H1 (cell line): ENCODE data around the gene CCDC144A. TPM values are rescaled to one million over a fixed set of nuclear protein-coding genes. Genes with fewer than 3 reads are reported as not detected.

Experiments used
- CTCF ChIA-PET: fragments of 300-600 bp; sonication (Branson Sonifier 250); formaldehyde crosslinking; loops from one replicate; lab custom pipeline; 2021; ENCODE audit not compliant: partially characterized antibody; lab: Charles Lee
- POLR2A ChIA-PET: fragments of 300-600 bp; sonication (Branson Sonifier 250); formaldehyde crosslinking; loops from one replicate; lab custom pipeline; 2021; ENCODE audit warnings: inconsistent platforms; ENCODE audit not compliant: partially characterized antibody; lab: Charles Lee
- DNase-seq, 2 experiments: peaks; one replicate each; pipeline versions ENCODE4 v3.0.0 to v3.0.0-alpha.2; 2010 to 2022; ENCODE audit warnings: low spot score in 2 of 2, low read depth in 1 of 2, mixed read lengths in 1 of 2
- FAIRE-seq: peaks from 2 replicates; lab custom pipeline; 2011; peaks lifted over from hg19 to GRCh38; lab: Jason Lieb, UNC
- H2AFZ ChIP-seq: 2 replicates; pipeline ENCODE4 v1.8.1; 2012; ENCODE audit warnings: low read length, inconsistent platforms
- H2AK5ac ChIP-seq: 2 replicates; pipeline ENCODE4 v1.6.1; 2013; ENCODE audit warnings: low read depth, low read length
- H2BK120ac ChIP-seq: replicated peaks from 2 replicates; pipeline ENCODE3; 2013; ENCODE audit warnings: low read depth, low read length, inconsistent platforms
- H2BK12ac ChIP-seq: 2 replicates; pipeline ENCODE4 v1.6.1; 2013; ENCODE audit warnings: low read depth, low read length
- H2BK15ac ChIP-seq: 2 replicates; pipeline ENCODE4 v1.6.1; 2013; ENCODE audit warnings: low read length
- H2BK20ac ChIP-seq: 2 replicates; pipeline ENCODE4 v1.6.1; 2013; ENCODE audit warnings: low read length
- H2BK5ac ChIP-seq: 2 replicates; pipeline ENCODE4 v1.6.1; 2013; ENCODE audit warnings: low read depth, low read length
- H3K14ac ChIP-seq: 2 replicates; pipeline ENCODE4 v1.6.1; 2013; ENCODE audit warnings: inconsistent platforms; ENCODE audit not compliant: insufficient read length
- H3K18ac ChIP-seq: 2 replicates; pipeline ENCODE4 v1.6.1; 2013; ENCODE audit warnings: low read length; ENCODE audit errors: extremely low read depth
- H3K23ac ChIP-seq: 2 replicates; pipeline ENCODE4 v1.6.1; 2013; ENCODE audit warnings: inconsistent platforms; ENCODE audit not compliant: insufficient read length
- H3K23me2 ChIP-seq: 2 replicates; pipeline ENCODE4 v1.6.1; 2013; ENCODE audit warnings: low read depth, low read length
- H3K27ac ChIP-seq: 2 replicates; pipeline ENCODE4 v1.6.1; 2011; ENCODE audit warnings: low read depth, low read length, inconsistent platforms
- H3K27me3 ChIP-seq, 4 experiments: replicated peaks in 1 of 4; 1 replicate in 1 of 4; 2 replicates in 3 of 4; pipeline versions ENCODE4 v1.6.1 to v1.8.1; 2011 to 2013; ENCODE audit warnings: low read length in 3 of 4, mild to moderate bottlenecking in 3 of 4, inconsistent platforms in 2 of 4, mixed read lengths in 2 of 4, moderate library complexity in 1 of 4; ENCODE audit not compliant: control insufficient read depth in 3 of 4, insufficient read depth in 3 of 4; ENCODE audit errors: extremely low read depth in 1 of 4
- H3K36me3 ChIP-seq, 4 experiments: 2 replicates each; pipeline versions ENCODE4 v1.6.1 to v1.8.1; 2011 to 2013; ENCODE audit warnings: mild to moderate bottlenecking in 4 of 4, low read length in 3 of 4, moderate library complexity in 2 of 4, control low read depth in 1 of 4, inconsistent platforms in 1 of 4; ENCODE audit not compliant: insufficient read depth in 4 of 4, control insufficient read depth in 2 of 4
- H3K4ac ChIP-seq: replicated peaks from 2 replicates; pipeline ENCODE3; 2013; ENCODE audit warnings: low read length, low read depth, mixed read lengths, inconsistent platforms; ENCODE audit not compliant: insufficient read length
- H3K4me1 ChIP-seq, 4 experiments: replicated peaks in 1 of 4; 1 replicate in 1 of 4; 2 replicates in 3 of 4; pipeline versions ENCODE4 v1.6.1 to v1.8.1; 2011 to 2013; ENCODE audit warnings: low read length in 3 of 4, inconsistent platforms in 2 of 4, mixed read lengths in 1 of 4; ENCODE audit not compliant: insufficient read depth in 4 of 4, control insufficient read depth in 3 of 4
- H3K4me2 ChIP-seq, 2 experiments: 2 replicates each; pipeline versions ENCODE4 v1.6.1 to v1.8.1; 2011 to 2013; ENCODE audit warnings: low read depth in 2 of 2, low read length in 2 of 2, control low read depth in 1 of 2, inconsistent platforms in 1 of 2, mild to moderate bottlenecking in 1 of 2; ENCODE audit not compliant: insufficient read depth in 1 of 2
- H3K4me3 ChIP-seq, 4 experiments: fragments of 200-600, 300-600 bp in 1 of 4; sonication (generic), shearing (Covaris generic), sonication (Bioruptor Twin) in 1 of 4; 2 replicates each; pipeline versions ENCODE4 v1.5.1 to v1.8.1; 2011 to 2016; ENCODE audit warnings: low read length in 4 of 4, low read depth in 3 of 4, control low read depth in 2 of 4, inconsistent platforms in 2 of 4, mild to moderate bottlenecking in 2 of 4, mixed read lengths in 1 of 4, moderate library complexity in 1 of 4; ENCODE audit not compliant: insufficient read depth in 2 of 4; ENCODE audit errors: extremely low read depth in 1 of 4
- H3K56ac ChIP-seq: replicated peaks from 2 replicates; pipeline ENCODE3; 2013; ENCODE audit warnings: low read depth, mild to moderate bottlenecking, mixed read lengths, low read length, inconsistent platforms; ENCODE audit not compliant: insufficient read length
- H3K79me1 ChIP-seq: 2 replicates; pipeline ENCODE4 v1.6.1; 2013; ENCODE audit warnings: low read depth, low read length, control low read depth
- H3K79me2 ChIP-seq, 2 experiments: 2 replicates each; pipeline versions ENCODE4 v1.6.1 to v1.8.1; 2012 to 2013; ENCODE audit warnings: low read length in 2 of 2, mild to moderate bottlenecking in 2 of 2, inconsistent platforms in 1 of 2; ENCODE audit not compliant: insufficient read depth in 2 of 2, control insufficient read depth in 1 of 2
- H3K9ac ChIP-seq, 4 experiments: replicated peaks in 1 of 4; 1 replicate in 1 of 4; 2 replicates in 3 of 4; pipeline versions ENCODE4 v1.6.1 to v1.8.1; 2011 to 2013; ENCODE audit warnings: low read depth in 3 of 4, low read length in 3 of 4, control low read depth in 2 of 4, mild to moderate bottlenecking in 2 of 4, moderate library complexity in 2 of 4, inconsistent platforms in 1 of 4; ENCODE audit errors: extremely low read depth in 1 of 4
- H3K9me3 ChIP-seq, 2 experiments: 2 replicates each; pipeline versions ENCODE4 v1.6.1 to v1.8.1; 2012 to 2013; ENCODE audit warnings: mild to moderate bottlenecking in 2 of 2, moderate library complexity in 2 of 2, control low read depth in 1 of 2, inconsistent platforms in 1 of 2, low read depth in 1 of 2, low read length in 1 of 2, mixed read lengths in 1 of 2; ENCODE audit not compliant: insufficient read depth in 2 of 2
- H4K20me1 ChIP-seq, 2 experiments: replicated peaks in 1 of 2; 2 replicates each; pipeline versions ENCODE3 to v1.8.1; 2011 to 2013; ENCODE audit warnings: inconsistent platforms in 2 of 2, low read length in 2 of 2, mild to moderate bottlenecking in 1 of 2; ENCODE audit not compliant: insufficient read depth in 2 of 2, control insufficient read depth in 1 of 2
- H4K5ac ChIP-seq: 2 replicates; pipeline ENCODE4 v1.6.1; 2013; ENCODE audit warnings: low read length, low read depth, mixed read lengths, inconsistent platforms; ENCODE audit not compliant: insufficient read length
- H4K8ac ChIP-seq: 2 replicates; pipeline ENCODE4 v1.8.0; 2013; ENCODE audit warnings: mild to moderate bottlenecking, moderate library complexity, low read length, inconsistent platforms; ENCODE audit not compliant: insufficient read depth; ENCODE audit errors: extremely low read depth
- H4K91ac ChIP-seq: replicated peaks from 2 replicates; pipeline ENCODE3; 2013; ENCODE audit warnings: low read length, mixed read lengths, inconsistent platforms; ENCODE audit not compliant: insufficient read length
- KDM1A ChIP-seq: fragments of 200-600, 300-600 bp; sonication (generic); IDR thresholded peaks from 2 replicates; pipeline ENCODE4 v1.7.1; 2016; ENCODE audit warnings: mild to moderate bottlenecking, low read length, borderline replicate concordance
- MAFK ChIP-seq: IDR thresholded peaks from 2 replicates; pipeline ENCODE4 v1.6.1; 2012; ENCODE audit warnings: low read depth, mild to moderate bottlenecking, improper control_type of control experiment, low read length
- WGBS, 2 experiments: shearing (Covaris generic) in 1 of 2; methylation state at CpG; one replicate each; pipeline versions ENCODE4 v1.1.6 to v1.1.7; 2013 to 2015; ENCODE audit warnings: low lambda C conversion rate in 2 of 2, mixed read lengths in 2 of 2, inconsistent platforms in 1 of 2, low coverage in 1 of 2, missing lambda C conversion rate in 1 of 2; ENCODE audit not compliant: insufficient replicate concordance in 2 of 2, insufficient coverage in 1 of 2, insufficient read length in 1 of 2; ENCODE audit errors: extremely low coverage in 1 of 2, missing lambda C conversion rate in 1 of 2; 5-methylcytosine and 5-hydroxymethylcytosine counted together
- polyA plus RNA-seq, 7 experiments: library from polyadenylated mRNA; depleted of rRNA in 3 of 7; stranded (reverse) in 5 of 7; unstranded in 2 of 7; fragments of >200 nt in 5 of 7; fragments of 200-250 nt in 2 of 7; gene quantifications; 1 replicate in 5 of 7; 2 replicates in 1 of 7; 4 replicates in 1 of 7; pipeline versions ENCODE4 v1.2.1 to v1.2.3, GENCODE V29; 2011 to 2013; ENCODE audit warnings: missing spikeins in 2 of 7, mixed read lengths in 2 of 7
- total RNA-seq: library from RNA; stranded (reverse); fragmentation: NEBNext Ultra II Directional; extraction: Animal tissue kit (Norgen Biotek cat#: 25700); gene quantifications from 2 replicates; pipeline ENCODE4 v1.2.1, GENCODE V29; 2021

CCDC144A gene
- total and polyA plus RNA-seq, 2 of the 8 experiments (the other 6 are each of a cell fraction or from before 2014, with no cell fraction given), result 0.35 to 1.7 TPM

GRCh38 chr17:16652252-16652651 lies 37.8 kb upstream of the CCDC144A start:
- H3K23me2 ChIP-seq, result peaks cover 5% of the 10 kb centered on the region; the same call in 1 of the 2 replicates
- H3K27me3 ChIP-seq, result no peaks in the 10 kb centered on the region
- no peak overlapping the region for H3K56ac ChIP-seq
- H3K4me3 ChIP-seq, result peak overlapping the region in 2 of 4 experiments; percentile 42 to 72; a peak in 1 of 8 replicates
- WGBS, 2 experiments, result 86% methylated on average over 4 of the region's 4 CpGs; no CpG with 5 or more reads in 1 of the 2 experiments
- no peaks in the 10 kb centered on the region for H4K20me1 ChIP-seq
- no peak overlapping the region for H2BK5ac ChIP-seq
- no peak overlapping the region for H4K8ac ChIP-seq
- H4K5ac ChIP-seq, result no peak overlapping the region
- DNase-seq (no peak), FAIRE-seq (no peak)
- no peak overlapping the region for H2AFZ ChIP-seq
- H2BK20ac ChIP-seq, result no peak overlapping the region
- H3K79me2 ChIP-seq, result no peaks in the 10 kb centered on the region
- H2BK15ac ChIP-seq, result no peak overlapping the region
- POLR2A ChIA-PET, result interaction anchor here (0.6 to 1.7 kb wide), 2 partner anchors 141 to 334 kb away, joined by 3 read pairs; no protein-coding TSS in a partner anchor
- H2BK120ac ChIP-seq, result no peak overlapping the region
- no peak overlapping the region for H3K23ac ChIP-seq
- H3K14ac ChIP-seq, result no peak overlapping the region
- no peak overlapping the region for H3K27ac ChIP-seq
- no peaks in the 10 kb centered on the region for H3K36me3 ChIP-seq
- no peak overlapping the region for H2BK12ac ChIP-seq
- TF ChIP-seq MAFK, result peak; percentile 36; the same call in 1 of the 2 replicates
- TF ChIP-seq KDM1A, result no peak
- H3K18ac ChIP-seq, result no peak overlapping the region
- CTCF ChIA-PET, result interaction anchor here (1.1 to 3.4 kb wide), 2 partner anchors 11 to 63 kb away, joined by 3 to 9 read pairs; no protein-coding TSS in a partner anchor
- H4K91ac ChIP-seq, result no peak overlapping the region
- no peak overlapping the region for H2AK5ac ChIP-seq
- no peaks in the 10 kb centered on the region for H3K9me3 ChIP-seq
- peak overlapping the region; percentile 87 to 90 for H3K4me2 ChIP-seq
- peaks cover 1 to 9% (median 4%) of the 10 kb centered on the region in 4 experiments; a peak in 4 of 7 replicates for H3K4me1 ChIP-seq
- H3K9ac ChIP-seq, result no peak overlapping the region
- no peaks in the 10 kb centered on the region for H3K79me1 ChIP-seq
- no peak overlapping the region for H3K4ac ChIP-seq
